Peyer's patch (tissue), 4 donors: Measurements from ENCODE around the gene ICA1L. TPM values are rescaled to one million over a fixed set of nuclear protein-coding genes. Genes with fewer than 3 reads are reported as not detected.
"Not testable (repeated sequence)": the region's sequence is repeated elsewhere in the genome, so short reads cannot be mapped to it uniquely, and the experiment has no call there.

Experiments used
- DNase-seq, 3 donors: peaks; one replicate each; pipeline ENCODE4 v3.0.0-alpha.2; 2017 to 2019
- H3K27ac ChIP-seq, 4 donors: fragments of 200-600 bp; sonication (generic); one replicate each; pipeline ENCODE4 v1.5.1; 2016 to 2019
- H3K27me3 ChIP-seq, 2 donors: fragments of 200-600 bp; sonication (generic); one replicate each; pipeline ENCODE4 v1.5.1; 2019
- H3K36me3 ChIP-seq, 3 donors: fragments of 200-600 bp; sonication (generic); one replicate each; pipeline ENCODE4 v1.5.1; 2016 to 2019
- H3K4me1 ChIP-seq, 4 donors: fragments of 200-600 bp; sonication (generic); one replicate each; pipeline ENCODE4 v1.5.1; 2016 to 2019
- H3K4me3 ChIP-seq, 4 donors: fragments of 200-600 bp; sonication (generic); 1 replicate in 3 of 4; 2 replicates in 1 of 4; pipeline ENCODE4 v1.5.1; 2016 to 2019; ENCODE audit warnings: mild to moderate bottlenecking in 1 of 4
- H3K9me3 ChIP-seq, 4 donors: fragments of 200-600 bp; sonication (generic); one replicate each; pipeline ENCODE4 v1.5.1; 2016 to 2019; ENCODE audit warnings: mild to moderate bottlenecking in 1 of 4
- CTCF ChIP-seq, 6 experiments: fragments of 450-650 bp in 4 of 6; fragments of 200-600 bp in 2 of 6; sonication (generic) in 1 of 6; IDR thresholded peaks; one replicate each; pipeline ENCODE4 v1.5.1; 2017 to 2019; ENCODE audit warnings: antibody characterized with exemption in 6 of 6, mild to moderate bottlenecking in 3 of 6, moderate library complexity in 1 of 6
- POLR2A ChIP-seq, 2 donors: fragments of 450-650 bp; IDR thresholded peaks; one replicate each; pipeline ENCODE4 v1.5.1; 2017; ENCODE audit warnings: antibody characterized with exemption in 2 of 2, mild to moderate bottlenecking in 2 of 2, moderate library complexity in 2 of 2
- total RNA-seq, 4 donors: library from RNA; depleted of rRNA; stranded (reverse); fragments of >200 nt; gene quantifications; one replicate each; pipeline ENCODE4 v1.1.0, GENCODE V29; 2016

Gene ICA1L
- total RNA-seq, 4 donors from 2014 or later: 2.5 to 6.3 (median 4.9) TPM

GRCh38 chr2:202910698-202911097 lies 39.1 kb upstream of the ICA1L start:
- no peaks in the 10 kb centered on the region for H3K27me3 ChIP-seq
- TF ChIP-seq CTCF (IDR thresholded peaks at IDR 0.05) (no peak), POLR2A (IDR thresholded peaks at IDR 0.05) (no peak)
- no peak for DNase-seq
- no peak overlapping the region for H3K27ac ChIP-seq
- peak overlapping the region in 3 of 4 donors; percentile 69 to 83 (median 78) for H3K4me3 ChIP-seq
- peaks cover 0 to 12% (median 0%) of the 10 kb centered on the region in 3 donors for H3K36me3 ChIP-seq
- no peaks in the 10 kb centered on the region for H3K9me3 ChIP-seq
- peaks cover 0 to 13% (median 0%) of the 10 kb centered on the region in 4 donors for H3K4me1 ChIP-seq

GRCh38 chr2:202910250-202910649 lies 38.7 kb upstream of the ICA1L start:
- peaks cover 0 to 13% (median 0%) of the 10 kb centered on the region in 4 donors for H3K4me1 ChIP-seq
- DNase-seq, H3K27me3 ChIP-seq, H3K9me3 ChIP-seq, H3K27ac ChIP-seq: not testable (repeated sequence)
- peak overlapping the region in 2 of 4 donors; percentile 78 to 83 for H3K4me3 ChIP-seq
- peaks cover 0 to 16% (median 0%) of the 10 kb centered on the region in 3 donors for H3K36me3 ChIP-seq

GRCh38 chr2:202909394-202910192 lies 38.0 kb upstream of the ICA1L start:
- no peaks in the 10 kb centered on the region for H3K9me3 ChIP-seq
- H3K36me3 ChIP-seq: peaks cover 0 to 19% (median 0%) of the 10 kb centered on the region in 3 donors
- peaks cover 0 to 13% (median 0%) of the 10 kb centered on the region in 4 donors for H3K4me1 ChIP-seq
- no peak for TF ChIP-seq POLR2A (IDR thresholded peaks at IDR 0.05)
- no peak for TF ChIP-seq CTCF (IDR thresholded peaks at IDR 0.05)
- no peak overlapping the region for H3K27ac ChIP-seq
- no peak for DNase-seq
- H3K4me3 ChIP-seq: no peak overlapping the region
- no peaks in the 10 kb centered on the region for H3K27me3 ChIP-seq

GRCh38 chr2:202908186-202908585 lies 36.6 kb upstream of the ICA1L start:
- Histone ChIP-seq H3K27me3 (no peaks in the 10 kb centered on the region), H3K9me3 (no peaks in the 10 kb centered on the region), H3K4me1 (peaks cover 0 to 13% (median 0%) of the 10 kb centered on the region in 4 donors), H3K27ac (no peak overlapping the region), H3K4me3 (no peak overlapping the region), H3K36me3 (peaks cover 0 to 19% (median 0%) of the 10 kb centered on the region in 3 donors)
- no peak for TF ChIP-seq CTCF (IDR thresholded peaks at IDR 0.05)
- no peak for TF ChIP-seq POLR2A (IDR thresholded peaks at IDR 0.05)
- DNase-seq: no peak

GRCh38 chr2:202905507-202905906 lies 33.9 kb upstream of the ICA1L start:
- DNase-seq, H3K4me1 ChIP-seq, H3K27me3 ChIP-seq, H3K9me3 ChIP-seq, H3K27ac ChIP-seq, H3K4me3 ChIP-seq: not testable (repeated sequence)
- peaks cover 0 to 29% (median 0%) of the 10 kb centered on the region in 3 donors for H3K36me3 ChIP-seq

- H3K27me3 ChIP-seq: no peaks in the 10 kb centered on the region
- no peak overlapping the region for H3K27ac ChIP-seq
- H3K4me3 ChIP-seq: no peak overlapping the region
- no peak for DNase-seq
- no peaks in the 10 kb centered on the region for H3K9me3 ChIP-seq
- TF ChIP-seq CTCF (IDR thresholded peaks at IDR 0.05) (no peak), POLR2A (IDR thresholded peaks at IDR 0.05) (no peak)
- no peaks in the 10 kb centered on the region for H3K4me1 ChIP-seq
- peaks cover 0 to 48% (median 0%) of the 10 kb centered on the region in 3 donors for H3K36me3 ChIP-seq
Measured at GRCh38 chr2:202885190-202885589, 13.6 kb upstream of the ICA1L start.
